ENCODE data around the gene IDNK.

DNA sequence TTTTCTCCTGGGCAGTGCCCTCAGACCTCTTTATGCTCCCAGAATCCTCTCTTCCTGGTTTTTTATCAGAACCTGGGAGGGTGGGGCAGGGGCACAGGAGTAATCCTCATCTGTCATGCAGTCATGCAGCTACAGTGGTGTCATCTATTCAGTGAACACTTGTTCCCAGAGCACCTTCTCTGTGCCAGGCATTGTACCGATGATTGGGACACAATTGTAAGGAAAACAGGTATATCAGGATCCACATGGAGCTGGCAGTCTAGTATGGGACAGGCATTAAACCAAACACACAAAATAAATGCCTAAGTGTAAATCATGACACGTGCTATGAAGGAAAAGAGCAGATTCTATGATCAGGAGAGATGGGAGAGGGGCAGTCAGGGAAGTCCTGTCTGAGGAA, 21.5 kb upstream of the IDNK start:
- TF ChIP-seq, protein P1, sequence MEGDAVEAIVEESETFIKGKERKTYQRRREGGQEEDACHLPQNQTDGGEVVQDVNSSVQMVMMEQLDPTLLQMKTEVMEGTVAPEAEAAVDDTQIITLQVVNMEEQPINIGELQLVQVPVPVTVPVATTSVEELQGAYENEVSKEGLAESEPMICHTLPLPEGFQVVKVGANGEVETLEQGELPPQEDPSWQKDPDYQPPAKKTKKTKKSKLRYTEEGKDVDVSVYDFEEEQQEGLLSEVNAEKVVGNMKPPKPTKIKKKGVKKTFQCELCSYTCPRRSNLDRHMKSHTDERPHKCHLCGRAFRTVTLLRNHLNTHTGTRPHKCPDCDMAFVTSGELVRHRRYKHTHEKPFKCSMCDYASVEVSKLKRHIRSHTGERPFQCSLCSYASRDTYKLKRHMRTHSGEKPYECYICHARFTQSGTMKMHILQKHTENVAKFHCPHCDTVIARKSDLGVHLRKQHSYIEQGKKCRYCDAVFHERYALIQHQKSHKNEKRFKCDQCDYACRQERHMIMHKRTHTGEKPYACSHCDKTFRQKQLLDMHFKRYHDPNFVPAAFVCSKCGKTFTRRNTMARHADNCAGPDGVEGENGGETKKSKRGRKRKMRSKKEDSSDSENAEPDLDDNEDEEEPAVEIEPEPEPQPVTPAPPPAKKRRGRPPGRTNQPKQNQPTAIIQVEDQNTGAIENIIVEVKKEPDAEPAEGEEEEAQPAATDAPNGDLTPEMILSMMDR (optimal IDR thresholded peaks at IDR 0.05 in 1 of 3, IDR thresholded peaks at IDR 0.05 in 1 of 3, conservative IDR thresholded peaks at IDR 0.05 in 1 of 3; ENCODE audit: extremely low read depth in 1 of 3, insufficient read depth in 2 of 3, low read length in 3 of 3): no peak
- TF ChIP-seq EZH2 (IDR thresholded peaks at IDR 0.05; ENCODE audit: low read length): no peak

Data from keratinocyte (primary cell).